ENCODE data around the gene APOO.

DNA sequence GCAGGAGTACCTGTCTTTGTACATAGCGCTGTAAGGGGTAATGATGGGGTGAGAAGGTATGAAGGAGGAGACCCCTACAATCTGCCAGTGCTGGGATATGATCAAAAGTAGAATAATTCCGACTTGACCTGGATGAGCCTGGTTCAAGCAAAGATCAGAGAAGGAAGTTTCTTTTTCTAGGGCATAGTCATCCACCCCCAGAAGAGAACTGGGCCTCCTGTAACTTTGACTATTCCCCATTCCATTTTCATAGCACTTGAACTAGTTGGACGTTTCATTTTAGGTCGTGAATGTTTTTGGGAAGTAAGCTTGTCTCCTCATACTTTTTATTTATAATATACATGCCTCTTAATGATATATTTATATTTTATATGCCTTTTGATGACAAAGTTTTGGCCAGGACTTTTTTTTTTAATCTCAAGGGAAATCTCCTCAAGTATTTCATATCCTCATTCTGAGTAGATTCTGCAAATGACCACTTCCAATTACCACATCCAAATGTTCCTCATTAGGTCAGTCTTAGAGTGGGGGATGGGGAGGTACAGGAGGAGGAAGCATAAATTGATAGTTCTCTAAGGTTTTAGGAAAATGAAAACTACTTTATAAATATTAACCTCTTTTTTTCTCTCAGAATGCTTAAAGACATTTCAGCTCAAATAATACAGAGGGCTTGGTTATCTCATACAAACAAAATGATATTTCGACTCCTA, 3.5 kb upstream of the APOO start:
- TF ChIP-seq CTCF (IDR thresholded peaks at IDR 0.05) (no peak), POLR2A (IDR thresholded peaks at IDR 0.05) (no peak)
